ENCODE measurements around the gene RPA3. TPM values are rescaled to one million over a fixed set of nuclear protein-coding genes. Genes with fewer than 3 reads are reported as not detected.
A peak's percentile ranks its signal among the peaks of the same experiment; 100 is the strongest.

RPA3 gene
- total and polyA plus RNA-seq, 9 of the 15 experiments (the other 6 are each of a cell fraction or from before 2014, with no cell fraction given): 68.5 to 265 (median 125) TPM

DNA sequence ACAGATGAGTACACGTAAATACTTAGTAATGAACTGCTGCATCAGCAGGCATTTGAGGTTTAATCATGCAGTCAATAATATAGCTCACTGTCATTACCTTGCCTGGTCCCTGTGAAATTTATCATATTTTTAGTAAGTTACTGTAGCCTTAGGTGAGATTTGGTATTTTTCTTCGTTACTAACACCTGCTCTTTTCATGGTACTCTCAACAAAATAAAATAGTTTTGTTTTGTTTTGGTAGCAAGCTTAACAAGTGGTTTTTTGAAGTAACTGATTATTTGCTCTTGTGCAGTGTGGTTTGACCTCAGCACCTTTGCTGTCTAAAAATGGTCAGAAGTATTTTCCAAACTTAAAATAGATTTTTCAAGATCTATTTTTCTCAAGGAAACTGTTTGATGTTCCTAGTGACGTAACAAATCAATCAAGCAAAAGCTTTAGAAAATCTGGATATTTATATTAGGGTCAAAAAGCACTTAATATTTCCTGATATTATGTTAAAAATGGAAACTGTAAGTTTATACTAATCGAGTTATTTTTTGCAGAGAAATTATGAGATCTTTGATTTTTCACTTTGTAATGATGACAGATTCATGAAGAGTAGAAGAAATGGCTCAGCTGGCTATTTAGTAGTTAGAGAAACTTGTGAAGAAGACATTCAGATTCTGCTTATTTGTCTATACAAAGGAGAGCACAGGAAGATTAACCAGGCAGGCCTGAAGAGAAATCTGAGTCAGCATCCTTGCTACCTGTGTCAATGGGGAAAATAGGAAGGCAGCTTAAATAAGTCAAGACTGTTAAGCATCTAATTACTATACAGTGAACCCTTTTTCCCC is 21.0 kb upstream of the RPA3 start:
- Histone ChIP-seq H3K9me3 (replicated peaks; ENCODE audit: control insufficient read depth, insufficient read depth, low read depth, low read length) (no peaks in the 10 kb centered on the region), H3K4me3 (no peak overlapping the region), H4K20me1 (replicated peaks; ENCODE audit: control insufficient read depth, insufficient read depth, low read length) (no peaks in the 10 kb centered on the region), H3K27ac (ENCODE audit: extremely low read depth, low read depth, low read length) (no peak overlapping the region), H3K9ac (ENCODE audit: insufficient read depth in 1 of 2, low read depth in 2 of 2, low read length in 2 of 2) (no peak overlapping the region), H3K4me2 (ENCODE audit: insufficient read depth, low read length) (no peak overlapping the region), H3K9me1 (ENCODE audit: control insufficient read depth, insufficient read depth, low read length) (no peaks in the 10 kb centered on the region), H3K79me2 (ENCODE audit: control insufficient read depth, insufficient read depth, low read length) (no peaks in the 10 kb centered on the region), H3K36me3 (ENCODE audit: control insufficient read depth, insufficient read depth, low read length) (no peaks in the 10 kb centered on the region), H3K4me1 (replicated peaks in 1 of 2; ENCODE audit: control insufficient read depth in 2 of 2, insufficient read depth in 2 of 2, low read length in 2 of 2) (no peaks in the 10 kb centered on the region), H2AFZ (ENCODE audit: low read depth, low read length) (no peak overlapping the region), H3K27me3 (ENCODE audit: control insufficient read depth in 2 of 2, insufficient read depth in 2 of 2, low read length in 2 of 2) (no peaks in the 10 kb centered on the region)
- FAIRE-seq: no peak
- no peak for ATAC-seq
- WGBS (ENCODE audit: insufficient coverage, low coverage, missing lambda C conversion rate): 25% methylated on average over 4 of the region's 4 CpGs
- ChIA-PET POLR2A (interaction anchor here (0.9 to 1.0 kb wide), 2 partner anchors 9 to 17 kb away, joined by 3 to 4 read pairs; no protein-coding TSS in a partner anchor), CTCF (ENCODE audit: low intra/inter-chr PET ratio) (interaction anchor here (0.6 kb wide), 1 partner anchor 95 kb away, joined by 3 read pairs; no protein-coding TSS in a partner anchor)
- in situ Hi-C loops (cut with MboI): no loop called here
- intact Hi-C loops (cut with micrococcal nuclease): no loop called here
- no peak for DNase-seq (ENCODE audit: extremely low read depth in 1 of 4, low spot score in 3 of 4)
- no TSS peak for BruUV-seq (replicated peaks)
- TF ChIP-seq ZNF316 (IDR thresholded peaks at IDR 0.05): peak; percentile 42; the same call in 1 of the 2 replicates
- TF ChIP-seq, protein P1, sequence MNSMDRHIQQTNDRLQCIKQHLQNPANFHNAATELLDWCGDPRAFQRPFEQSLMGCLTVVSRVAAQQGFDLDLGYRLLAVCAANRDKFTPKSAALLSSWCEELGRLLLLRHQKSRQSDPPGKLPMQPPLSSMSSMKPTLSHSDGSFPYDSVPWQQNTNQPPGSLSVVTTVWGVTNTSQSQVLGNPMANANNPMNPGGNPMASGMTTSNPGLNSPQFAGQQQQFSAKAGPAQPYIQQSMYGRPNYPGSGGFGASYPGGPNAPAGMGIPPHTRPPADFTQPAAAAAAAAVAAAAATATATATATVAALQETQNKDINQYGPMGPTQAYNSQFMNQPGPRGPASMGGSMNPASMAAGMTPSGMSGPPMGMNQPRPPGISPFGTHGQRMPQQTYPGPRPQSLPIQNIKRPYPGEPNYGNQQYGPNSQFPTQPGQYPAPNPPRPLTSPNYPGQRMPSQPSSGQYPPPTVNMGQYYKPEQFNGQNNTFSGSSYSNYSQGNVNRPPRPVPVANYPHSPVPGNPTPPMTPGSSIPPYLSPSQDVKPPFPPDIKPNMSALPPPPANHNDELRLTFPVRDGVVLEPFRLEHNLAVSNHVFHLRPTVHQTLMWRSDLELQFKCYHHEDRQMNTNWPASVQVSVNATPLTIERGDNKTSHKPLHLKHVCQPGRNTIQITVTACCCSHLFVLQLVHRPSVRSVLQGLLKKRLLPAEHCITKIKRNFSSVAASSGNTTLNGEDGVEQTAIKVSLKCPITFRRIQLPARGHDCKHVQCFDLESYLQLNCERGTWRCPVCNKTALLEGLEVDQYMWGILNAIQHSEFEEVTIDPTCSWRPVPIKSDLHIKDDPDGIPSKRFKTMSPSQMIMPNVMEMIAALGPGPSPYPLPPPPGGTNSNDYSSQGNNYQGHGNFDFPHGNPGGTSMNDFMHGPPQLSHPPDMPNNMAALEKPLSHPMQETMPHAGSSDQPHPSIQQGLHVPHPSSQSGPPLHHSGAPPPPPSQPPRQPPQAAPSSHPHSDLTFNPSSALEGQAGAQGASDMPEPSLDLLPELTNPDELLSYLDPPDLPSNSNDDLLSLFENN (IDR thresholded peaks at IDR 0.05; ENCODE audit: low read depth in 2 of 2, low read length in 2 of 2): no peak
